ENCODE data around the gene PLAAT2.

Gene PLAAT2

GRCh38 chr11:63512816-63513215, 50.4 kb downstream of the PLAAT2 start:
- DNase-seq, result no peak

GRCh38 chr11:63511048-63511748, 52.0 kb downstream of the PLAAT2 start:
- no peak for DNase-seq

- no peak for DNase-seq
Measured at GRCh38 chr11:63510360-63511047, 52.7 kb downstream of the PLAAT2 start.

- DNase-seq, result no peak
Measured at GRCh38 chr11:63508745-63509144, 54.4 kb downstream of the PLAAT2 start.

GRCh38 chr11:63508009-63508408, 55.2 kb downstream of the PLAAT2 start:
- no peak for DNase-seq

- no peak for DNase-seq
Measured at GRCh38 chr11:63507511-63507910, 55.7 kb downstream of the PLAAT2 start.

GRCh38 chr11:63506876-63507275, 56.3 kb downstream of the PLAAT2 start:
- DNase-seq, result no peak

- no peak for DNase-seq
Measured at GRCh38 chr11:63505857-63506528, 57.2 kb downstream of the PLAAT2 start, which contains the start of gene LGALS12. Gene LGALS12 (plus strand): TSS chr11:63506084. CDS start chr11:63506459, 375 bp downstream.

- DNase-seq, result no peak
Measured at GRCh38 chr11:63504933-63505586, 58.1 kb downstream of the PLAAT2 start.

GRCh38 chr11:63504054-63504453, 59.1 kb downstream of the PLAAT2 start:
- DNase-seq, result no peak

GRCh38 chr11:63503492-63503891, 59.7 kb downstream of the PLAAT2 start:
- no peak for DNase-seq

Data from stimulated activated CD8-positive, alpha-beta memory T cell treated with anti-CD3 and anti-CD28 coated beads, Interleukin-4, amount 100 ng/mL, for 48 hours (primary cell).